Endothelial cell (in vitro differentiated cells): ENCODE data around the gene HIGD1B. TPM values are rescaled to one million over a fixed set of nuclear protein-coding genes. Genes with fewer than 3 reads are reported as not detected.
"Not testable (repeated sequence)": the region's sequence is repeated elsewhere in the genome, so short reads cannot be mapped to it uniquely, and the experiment has no call there.

Experiments
- DNase-seq: peaks from one replicate; pipeline ENCODE4 v3.0.0; 2021; ENCODE audit warnings: low spot score
- H3K27ac Mint-ChIP-seq: one replicate; pipeline ENCODE4 v1.8.0; 2021; ENCODE audit warnings: mixed read lengths, inconsistent platforms; ENCODE audit not compliant: unreplicated experiment
- H3K27me3 Mint-ChIP-seq: one replicate; pipeline ENCODE4 v1.8.0; 2021; ENCODE audit warnings: mild to moderate bottlenecking, moderate library complexity, mixed read lengths, inconsistent platforms; ENCODE audit not compliant: unreplicated experiment
- H3K36me3 Mint-ChIP-seq: one replicate; pipeline ENCODE4 v1.8.0; 2021; ENCODE audit warnings: mild to moderate bottlenecking, low read depth, mixed read lengths, inconsistent platforms; ENCODE audit not compliant: unreplicated experiment
- H3K4me1 Mint-ChIP-seq: one replicate; pipeline ENCODE4 v1.8.0; 2021; ENCODE audit warnings: mild to moderate bottlenecking, mixed read lengths, inconsistent platforms; ENCODE audit not compliant: unreplicated experiment
- H3K4me3 Mint-ChIP-seq: one replicate; pipeline ENCODE4 v1.8.0; 2021; ENCODE audit warnings: mild to moderate bottlenecking, mixed read lengths, inconsistent platforms; ENCODE audit not compliant: unreplicated experiment
- H3K9me3 Mint-ChIP-seq: one replicate; pipeline ENCODE4 v1.8.0; 2021; ENCODE audit warnings: mixed read lengths, inconsistent platforms; ENCODE audit not compliant: unreplicated experiment
- CTCF ChIP-seq: fragments of 200-600 bp; sonication (generic); IDR thresholded peaks from one replicate; pipeline ENCODE4 v1.5.0; 2021; ENCODE audit warnings: antibody characterized with exemption; ENCODE audit not compliant: unreplicated experiment
- total RNA-seq: library from RNA; stranded (reverse); fragmentation: NEBNext Ultra II Directional; extraction: Animal tissue kit (Norgen Biotek cat#: 25700); gene quantifications from one replicate; pipeline ENCODE4 v1.2.1, GENCODE V29; 2021; ENCODE audit not compliant: unreplicated experiment

Gene HIGD1B
- total RNA-seq, 1 donor from 2014 or later = not detected

GRCh38 chr17:44807817-44808155 lies 39.9 kb upstream of the HIGD1B start:
- H3K9me3 Mint-ChIP-seq = no peaks in the 10 kb centered on the region
- no peak overlapping the region for H3K27ac Mint-ChIP-seq
- H3K36me3 Mint-ChIP-seq = peaks cover 18% of the 10 kb centered on the region
- no peaks in the 10 kb centered on the region for H3K4me1 Mint-ChIP-seq
- no peak for DNase-seq
- H3K4me3 Mint-ChIP-seq = no peak overlapping the region
- no peak for TF ChIP-seq CTCF
- peaks cover under 1% of the 10 kb centered on the region for H3K27me3 Mint-ChIP-seq

DNA sequence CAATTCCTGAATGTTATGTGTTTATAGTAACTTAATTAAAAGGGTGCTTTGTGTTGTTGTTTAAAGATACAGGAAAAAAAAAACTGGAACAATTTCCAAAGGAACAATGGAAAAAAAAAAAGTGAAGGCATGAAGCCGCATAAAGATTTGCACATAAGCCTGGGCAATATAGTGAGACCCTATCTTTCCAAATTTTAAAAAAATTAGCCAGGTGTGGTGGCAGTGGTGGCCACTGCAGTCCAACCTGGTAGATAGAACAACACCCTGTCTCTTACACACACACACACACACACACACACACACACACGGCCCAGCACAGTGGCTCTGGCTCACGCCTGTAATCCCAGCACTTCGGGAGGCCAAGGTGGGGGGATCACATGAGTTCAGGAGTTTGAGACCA lies 39.5 kb upstream of the HIGD1B start:
- Mint-ChIP-seq H3K27ac (no peak overlapping the region), H3K4me1 (no peaks in the 10 kb centered on the region), H3K36me3 (peaks cover 19% of the 10 kb centered on the region), H3K27me3 (peaks cover 3% of the 10 kb centered on the region), H3K9me3 (no peaks in the 10 kb centered on the region), H3K4me3 (no peak overlapping the region)
- no peak for TF ChIP-seq CTCF
- no peak for DNase-seq

DNA sequence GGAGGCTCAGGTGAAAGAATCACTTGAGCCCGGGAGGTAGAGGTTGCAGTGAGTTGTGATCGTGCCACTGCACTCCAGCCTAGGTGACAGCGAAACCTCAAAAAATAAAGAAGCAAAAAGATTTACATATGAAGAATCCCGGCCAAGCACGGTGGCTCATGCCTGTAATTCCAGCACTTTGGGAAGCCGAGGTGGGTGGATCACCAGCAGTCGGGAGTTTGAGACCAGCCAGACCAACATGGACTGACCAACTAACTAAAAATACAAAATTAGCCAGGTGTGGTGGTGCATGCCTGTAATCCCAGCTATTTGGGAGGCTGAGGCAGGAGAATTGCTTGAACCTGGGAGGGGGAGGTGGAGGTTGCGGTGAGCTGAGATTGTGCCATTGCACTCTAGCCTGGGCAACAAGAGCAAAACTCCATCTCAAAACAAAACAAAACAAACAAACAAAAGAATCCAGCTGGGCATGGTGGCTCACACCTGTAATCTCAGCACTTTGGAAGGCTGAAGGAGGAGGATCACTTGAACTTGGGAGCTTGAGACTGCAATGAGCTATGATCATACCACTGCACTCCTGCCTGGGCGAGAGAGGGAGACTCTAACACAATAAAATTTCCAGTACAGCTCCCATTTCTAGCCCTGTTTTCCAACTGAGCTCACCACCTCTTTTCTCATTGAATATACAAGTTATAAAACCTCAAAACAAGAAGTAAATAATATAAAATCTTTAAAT lies 38.9 kb upstream of the HIGD1B start:
- H3K27me3 Mint-ChIP-seq, H3K27ac Mint-ChIP-seq, DNase-seq, H3K4me3 Mint-ChIP-seq, H3K9me3 Mint-ChIP-seq, H3K4me1 Mint-ChIP-seq: not testable (repeated sequence)
- H3K36me3 Mint-ChIP-seq = peaks cover 18% of the 10 kb centered on the region

DNA sequence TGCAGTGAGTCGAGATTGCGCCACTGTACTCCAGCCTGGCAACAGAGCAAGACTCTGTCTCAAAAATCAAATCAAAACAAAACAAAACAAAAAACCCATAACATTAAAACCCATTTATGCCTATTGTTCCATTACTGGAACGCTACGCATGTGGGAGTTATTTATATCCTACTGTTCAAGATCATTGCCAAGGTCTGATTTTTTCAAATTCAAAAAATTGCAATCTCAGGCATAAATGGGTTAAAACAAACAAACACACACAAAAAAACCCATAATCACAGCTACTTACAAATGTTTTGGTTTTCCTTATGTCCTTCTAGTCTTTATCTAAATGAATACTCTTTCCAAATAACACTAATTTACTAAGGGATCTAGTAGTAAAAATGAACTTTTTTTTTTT lies 35.4 kb upstream of the HIGD1B start:
- no peaks in the 10 kb centered on the region for H3K9me3 Mint-ChIP-seq
- no peak for DNase-seq
- peaks cover 5% of the 10 kb centered on the region for H3K36me3 Mint-ChIP-seq
- H3K27me3 Mint-ChIP-seq = peaks cover 3% of the 10 kb centered on the region
- no peak overlapping the region for H3K4me3 Mint-ChIP-seq
- H3K27ac Mint-ChIP-seq = no peak overlapping the region
- no peak for TF ChIP-seq CTCF
- H3K4me1 Mint-ChIP-seq = no peaks in the 10 kb centered on the region

DNA sequence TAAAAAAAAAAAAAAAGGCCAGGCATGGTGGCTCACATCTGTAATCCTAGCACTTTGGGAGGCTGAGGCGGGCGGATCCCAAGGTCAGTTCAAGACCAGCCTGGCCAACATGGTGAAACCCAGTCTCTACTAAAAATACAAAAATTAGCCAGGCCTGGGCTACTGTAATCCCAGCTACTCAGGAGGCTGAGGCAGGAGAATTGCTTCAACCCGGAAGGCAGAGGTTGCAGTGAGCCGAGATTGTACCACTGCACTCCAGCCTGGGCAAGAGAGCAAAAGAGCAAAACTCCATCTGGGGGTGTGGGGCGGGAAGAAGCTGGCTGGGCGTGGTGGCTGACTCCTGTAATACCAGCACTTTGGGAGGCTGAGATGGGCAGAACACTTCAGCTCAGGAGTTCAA lies 29.2 kb upstream of the HIGD1B start:
- not testable (repeated sequence) for H3K36me3 Mint-ChIP-seq, H3K27ac Mint-ChIP-seq, H3K4me1 Mint-ChIP-seq, H3K4me3 Mint-ChIP-seq, H3K27me3 Mint-ChIP-seq, DNase-seq, H3K9me3 Mint-ChIP-seq

GRCh38 chr17:44820631-44821212 lies 27.0 kb upstream of the HIGD1B start:
- Mint-ChIP-seq H3K27me3 (no peaks in the 10 kb centered on the region), H3K4me3 (no peak overlapping the region), H3K9me3 (no peaks in the 10 kb centered on the region), H3K4me1 (no peaks in the 10 kb centered on the region), H3K27ac (no peak overlapping the region), H3K36me3 (no peaks in the 10 kb centered on the region)
- no peak for TF ChIP-seq CTCF
- DNase-seq = no peak

DNA sequence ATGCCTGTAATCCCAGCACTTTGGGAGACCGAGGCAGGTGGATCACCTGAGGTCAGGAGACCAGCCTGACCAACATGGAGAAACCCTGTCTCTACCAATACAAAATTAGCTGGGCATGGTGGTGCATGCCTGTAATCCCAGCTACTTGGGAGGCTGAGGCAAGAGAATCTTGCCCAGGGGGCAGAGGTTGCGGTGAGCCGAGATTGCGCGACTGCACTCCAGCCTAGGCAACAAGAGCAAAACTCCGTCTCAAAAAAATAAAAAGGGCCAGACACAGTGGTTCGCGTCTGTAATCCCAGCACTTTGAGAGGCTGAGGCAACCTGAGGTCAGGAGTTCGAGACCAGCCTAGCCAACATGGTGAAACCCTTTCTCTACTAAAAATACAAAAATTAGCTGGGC lies 22.4 kb upstream of the HIGD1B start:
- H3K4me1 Mint-ChIP-seq, DNase-seq, H3K27me3 Mint-ChIP-seq, H3K9me3 Mint-ChIP-seq, H3K27ac Mint-ChIP-seq, H3K36me3 Mint-ChIP-seq, H3K4me3 Mint-ChIP-seq: not testable (repeated sequence)
